Measurements from ENCODE around the gene HADHA. TPM values are rescaled to one million over a fixed set of nuclear protein-coding genes. Genes with fewer than 3 reads are reported as not detected.
A peak's percentile ranks its signal among the peaks of the same experiment; 100 is the strongest.

Gene HADHA
- total and polyA plus RNA-seq, 2 donors (not counting 3 experiments of a cell fraction or from before 2014, with no cell fraction given) = 79.4 to 158 TPM

- ChIA-PET POLR2A (no interaction called here), CTCF (interaction anchor here (0.5 to 3.2 kb wide), 32 partner anchors 8 to 349 kb away, joined by 3 to 26 read pairs (median 4); partner anchors contain the start of genes GAREM2, KIF3C and RAB10)
- Histone ChIP-seq H3K4me3 (replicated peaks in 1 of 3; ENCODE audit: insufficient read depth in 1 of 3, low read depth in 1 of 3, low read length in 3 of 3) (peak overlapping the region; percentile 50 to 52 (median 51)), H2AFZ (ENCODE audit: low read depth, low read length) (peak overlapping the region; percentile 89), H3K9me1 (replicated peaks; ENCODE audit: control insufficient read depth, extremely low read depth, insufficient read depth, low read length) (no peaks in the 10 kb centered on the region), H3K79me2 (ENCODE audit: control insufficient read depth, insufficient read depth, low read length) (no peaks in the 10 kb centered on the region), H4K20me1 (replicated peaks; ENCODE audit: control insufficient read depth, extremely low read depth, insufficient read depth, low read length) (no peaks in the 10 kb centered on the region), H3K36me3 (ENCODE audit: control insufficient read depth in 2 of 2, extremely low read depth in 1 of 2, insufficient read depth in 2 of 2, low read length in 2 of 2) (no peaks in the 10 kb centered on the region), H3K27me3 (ENCODE audit: control insufficient read depth in 2 of 2, insufficient read depth in 2 of 2, low read length in 2 of 2) (no peaks in the 10 kb centered on the region), H3K9me3 (replicated peaks; ENCODE audit: control insufficient read depth, insufficient read depth, low read length) (no peaks in the 10 kb centered on the region), H3K4me1 (ENCODE audit: control insufficient read depth, extremely low read depth, insufficient read depth, low read length) (peaks cover 3% of the 10 kb centered on the region), H3K4me2 (ENCODE audit: insufficient read depth, low read length) (peak overlapping the region; percentile 69), H3K27ac (ENCODE audit: insufficient read depth, low read depth, low read length) (no peak overlapping the region), H3K9ac (replicated peaks; ENCODE audit: extremely low read depth, insufficient read depth, low read length) (peak overlapping the region; percentile 55)
- dilution Hi-C loops (cut with MboI; ENCODE audit: extremely low pct_ligation_motif_present, low sequenced_read_pairs) (no loop called here), intact Hi-C loops (cut with micrococcal nuclease) (no loop called here)
- FAIRE-seq = peak; percentile 73
- TF ChIP-seq EZH2 (IDR thresholded peaks at IDR 0.05; ENCODE audit: borderline replicate concordance, low read depth, low read length, severe bottlenecking) (no peak), CTCF (IDR thresholded peaks at IDR 0.05; ENCODE audit: extremely low read depth in 1 of 2, insufficient read depth in 1 of 2, low read depth in 1 of 2, low read length in 2 of 2) (peak; percentile 70 to 84), POLR2A (IDR thresholded peaks at IDR 0.05; ENCODE audit: low read depth, low read length) (peak; percentile 53), POLR2AphosphoS5 (IDR thresholded peaks at IDR 0.05; ENCODE audit: insufficient read depth, low read depth, low read length) (peak; percentile 69), MYC (IDR thresholded peaks at IDR 0.05; ENCODE audit: low read depth, low read length) (no peak), MAX (IDR thresholded peaks at IDR 0.05; ENCODE audit: insufficient read depth, insufficient read length) (peak; percentile 59), FOS (IDR thresholded peaks at IDR 0.05; ENCODE audit: borderline replicate concordance, insufficient read depth, low read length) (no peak)
- DNase-seq (ENCODE audit: low read depth, low spot score) = peak; percentile 86
- BruUV-seq (replicated peaks) = no TSS peak
These were observed 59.7 kb downstream of the HADHA start for GRCh38 chr2:26184555-26185303.
